Measurements from ENCODE around the gene ANKRD33. TPM values are rescaled to one million over a fixed set of nuclear protein-coding genes. Genes with fewer than 3 reads are reported as not detected.

ANKRD33 gene
- total RNA-seq, 1 experiment from 2014 or later: 0.81 TPM

DNA sequence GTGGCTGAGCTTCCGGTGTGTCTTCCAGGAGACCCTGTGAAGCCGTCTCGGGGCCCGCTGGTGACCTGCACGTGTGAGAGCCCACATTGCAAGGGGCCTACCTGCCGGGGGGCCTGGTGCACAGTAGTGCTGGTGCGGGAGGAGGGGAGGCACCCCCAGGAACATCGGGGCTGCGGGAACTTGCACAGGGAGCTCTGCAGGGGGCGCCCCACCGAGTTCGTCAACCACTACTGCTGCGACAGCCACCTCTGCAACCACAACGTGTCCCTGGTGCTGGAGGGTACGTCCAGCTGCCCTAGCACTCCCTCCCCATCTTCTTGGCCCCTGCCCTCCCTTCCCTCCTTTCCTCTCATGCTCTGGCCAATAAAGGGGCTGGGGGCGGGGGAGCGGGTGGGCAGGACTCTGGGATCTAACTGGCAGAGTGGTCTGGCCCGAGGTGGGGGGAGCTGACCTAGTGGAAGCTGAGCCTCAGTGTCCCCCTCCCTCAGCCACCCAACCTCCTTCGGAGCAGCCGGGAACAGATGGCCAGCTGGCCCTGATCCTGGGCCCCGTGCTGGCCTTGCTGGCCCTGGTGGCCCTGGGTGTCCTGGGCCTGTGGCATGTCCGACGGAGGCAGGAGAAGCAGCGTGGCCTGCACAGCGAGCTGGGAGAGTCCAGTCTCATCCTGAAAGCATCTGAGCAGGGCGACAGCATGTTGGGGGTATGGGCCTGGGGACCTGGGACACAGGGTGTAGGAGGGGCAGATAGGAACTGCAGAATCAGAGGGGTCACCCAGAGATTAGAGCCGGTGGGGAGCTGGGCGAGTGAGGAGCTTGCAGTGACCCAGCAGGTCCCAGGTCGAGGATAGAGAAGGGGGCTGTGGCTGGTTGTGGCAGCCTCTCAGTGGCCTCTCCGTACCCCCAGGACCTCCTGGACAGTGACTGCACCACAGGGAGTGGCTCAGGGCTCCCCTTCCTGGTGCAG is 25.4 kb downstream of the ANKRD33 start:
- Histone ChIP-seq H3K79me1 (ENCODE audit: insufficient read depth, low read depth, low read length, poor library complexity, severe bottlenecking) (no peaks in the 10 kb centered on the region), H3K23ac (ENCODE audit: insufficient read length, low read depth, low read length) (no peak overlapping the region), H3K79me2 (ENCODE audit: insufficient read depth, low read length) (no peaks in the 10 kb centered on the region), H3K18ac (ENCODE audit: insufficient read length, low read depth, low read length) (no peak overlapping the region), H2BK120ac (ENCODE audit: low read depth, low read length, poor library complexity, severe bottlenecking) (no peak overlapping the region), H4K8ac (replicated peaks; ENCODE audit: insufficient read length, low read depth, low read length) (no peak overlapping the region), H3K27me3 (ENCODE audit: insufficient read depth, low read length) (no peaks in the 10 kb centered on the region), H3K9ac (ENCODE audit: extremely low read depth, insufficient read length, low read length) (no peak overlapping the region), H3K23me2 (ENCODE audit: insufficient read length, low read depth, low read length, poor library complexity, severe bottlenecking) (no peaks in the 10 kb centered on the region), H3K9me3 (ENCODE audit: control insufficient read depth, low read depth, low read length) (no peaks in the 10 kb centered on the region), H2BK5ac (ENCODE audit: insufficient read length, low read length) (no peak overlapping the region), H3K4ac (ENCODE audit: low read depth, low read length) (no peak overlapping the region), H3K4me1 (ENCODE audit: insufficient read depth, low read length) (no peaks in the 10 kb centered on the region), H2AK5ac (ENCODE audit: insufficient read length, low read length) (no peak overlapping the region), H4K91ac (ENCODE audit: insufficient read length, low read depth, low read length) (no peak overlapping the region), H4K5ac (ENCODE audit: insufficient read length, low read depth, low read length) (no peak overlapping the region), H3K27ac (ENCODE audit: insufficient read length, low read depth, low read length) (no peak overlapping the region), H3K4me2 (ENCODE audit: insufficient read depth, insufficient read length, low read length) (no peak overlapping the region), H3K14ac (ENCODE audit: insufficient read depth, low read length) (no peak overlapping the region), H3T11ph (ENCODE audit: low read length) (no peak overlapping the region), H2AFZ (ENCODE audit: low read length) (no peak overlapping the region), H2BK12ac (ENCODE audit: insufficient read length, low read depth, low read length) (no peak overlapping the region), H4K20me1 (ENCODE audit: control insufficient read depth, insufficient read depth, insufficient read length) (no peaks in the 10 kb centered on the region), H2BK20ac (ENCODE audit: low read depth, low read length, poor library complexity, severe bottlenecking) (no peak overlapping the region), H2BK15ac (ENCODE audit: low read depth, low read length) (no peak overlapping the region), H3K56ac (ENCODE audit: insufficient read length, low read depth, low read length) (no peak overlapping the region)
- peaks cover 20% of the 10 kb centered on the region for H3K27me3 Mint-ChIP-seq (ENCODE audit: low read depth)
- H3K27ac Mint-ChIP-seq: peak overlapping the region in 1 of 3 experiments; percentile 95; a peak in 1 of 7 replicates
- H3K4me3 Mint-ChIP-seq: no peak overlapping the region
- TF ChIP-seq, protein P1, sequence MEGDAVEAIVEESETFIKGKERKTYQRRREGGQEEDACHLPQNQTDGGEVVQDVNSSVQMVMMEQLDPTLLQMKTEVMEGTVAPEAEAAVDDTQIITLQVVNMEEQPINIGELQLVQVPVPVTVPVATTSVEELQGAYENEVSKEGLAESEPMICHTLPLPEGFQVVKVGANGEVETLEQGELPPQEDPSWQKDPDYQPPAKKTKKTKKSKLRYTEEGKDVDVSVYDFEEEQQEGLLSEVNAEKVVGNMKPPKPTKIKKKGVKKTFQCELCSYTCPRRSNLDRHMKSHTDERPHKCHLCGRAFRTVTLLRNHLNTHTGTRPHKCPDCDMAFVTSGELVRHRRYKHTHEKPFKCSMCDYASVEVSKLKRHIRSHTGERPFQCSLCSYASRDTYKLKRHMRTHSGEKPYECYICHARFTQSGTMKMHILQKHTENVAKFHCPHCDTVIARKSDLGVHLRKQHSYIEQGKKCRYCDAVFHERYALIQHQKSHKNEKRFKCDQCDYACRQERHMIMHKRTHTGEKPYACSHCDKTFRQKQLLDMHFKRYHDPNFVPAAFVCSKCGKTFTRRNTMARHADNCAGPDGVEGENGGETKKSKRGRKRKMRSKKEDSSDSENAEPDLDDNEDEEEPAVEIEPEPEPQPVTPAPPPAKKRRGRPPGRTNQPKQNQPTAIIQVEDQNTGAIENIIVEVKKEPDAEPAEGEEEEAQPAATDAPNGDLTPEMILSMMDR (conservative IDR thresholded peaks at IDR 0.05): peak; percentile 63
- no peaks in the 10 kb centered on the region for H3K9me3 Mint-ChIP-seq
- H3K4me1 Mint-ChIP-seq: peaks cover 13 to 25% of the 10 kb centered on the region in 2 experiments
- peak; percentile 74 for DNase-seq
- no CpG with 5 or more reads among the region's 30 CpGs for WGBS (ENCODE audit: extremely low coverage, insufficient read length, low lambda C conversion rate)
- no peaks in the 10 kb centered on the region for H3K36me3 Mint-ChIP-seq (ENCODE audit: insufficient read depth in 1 of 3, low read depth in 3 of 3)

Measured in H9 (cell line).